Vagina (tissue), 2 donors: Measurements from ENCODE around the gene GSK3A. TPM values are rescaled to one million over a fixed set of nuclear protein-coding genes. Genes with fewer than 3 reads are reported as not detected.

Experiments
- DNase-seq, 2 donors: peaks; one replicate each; pipeline ENCODE4 v3.0.0-alpha.2; 2017; ENCODE audit errors: extremely low spot score in 2 of 2
- H3K27ac ChIP-seq: fragments of 200-600 bp; sonication (generic); one replicate; pipeline ENCODE4 v1.5.1; 2019
- H3K27me3 ChIP-seq: fragments of 200-600 bp; sonication (generic); one replicate; pipeline ENCODE4 v1.5.1; 2019
- H3K36me3 ChIP-seq, 2 donors: fragments of 200-600 bp; sonication (generic); one replicate each; pipeline ENCODE4 v1.5.1; 2017 to 2019
- H3K4me1 ChIP-seq: fragments of 200-600 bp; sonication (generic); one replicate; pipeline ENCODE4 v1.5.1; 2019
- H3K4me3 ChIP-seq, 2 donors: fragments of 200-600 bp; sonication (generic); 1 replicate in 1 of 2; 2 replicates in 1 of 2; pipeline ENCODE4 v1.5.1; 2016 to 2019
- H3K9me3 ChIP-seq: fragments of 200-600 bp; sonication (generic); one replicate; pipeline ENCODE4 v1.5.1; 2019
- CTCF ChIP-seq, 3 experiments: fragments of 450-650 bp in 2 of 3; fragments of 200-600 bp in 1 of 3; sonication (generic) in 1 of 3; IDR thresholded peaks; one replicate each; pipeline ENCODE4 v1.5.1; 2017 to 2019; ENCODE audit warnings: antibody characterized with exemption in 3 of 3, mild to moderate bottlenecking in 2 of 3, moderate library complexity in 2 of 3
- POLR2A ChIP-seq, 2 donors: fragments of 450-650 bp; IDR thresholded peaks; one replicate each; pipeline ENCODE4 v1.6.1; 2017; ENCODE audit warnings: antibody characterized with exemption in 2 of 2, mild to moderate bottlenecking in 2 of 2, moderate library complexity in 2 of 2
- POLR2AphosphoS5 ChIP-seq, 2 donors: sonication (generic); formaldehyde crosslinking; IDR thresholded peaks; one replicate each; pipeline ENCODE4 v1.9.0; 2017; ENCODE audit warnings: antibody characterized with exemption in 2 of 2, mild to moderate bottlenecking in 2 of 2, low read depth in 1 of 2; ENCODE audit not compliant: insufficient read depth in 1 of 2
- intact Hi-C: fragments of 100-400 bp; cut with DNase I; formaldehyde crosslinking; loops from one replicate; pipeline ENCODE4 v1.15.1; 2023
- total RNA-seq: library from RNA; depleted of rRNA; stranded (reverse); fragments of >200 nt; gene quantifications from one replicate; pipeline ENCODE4 v1.2.3, GENCODE V29; 2016

GSK3A gene
- total RNA-seq, 1 donor from 2014 or later, result 21.1 TPM

DNA sequence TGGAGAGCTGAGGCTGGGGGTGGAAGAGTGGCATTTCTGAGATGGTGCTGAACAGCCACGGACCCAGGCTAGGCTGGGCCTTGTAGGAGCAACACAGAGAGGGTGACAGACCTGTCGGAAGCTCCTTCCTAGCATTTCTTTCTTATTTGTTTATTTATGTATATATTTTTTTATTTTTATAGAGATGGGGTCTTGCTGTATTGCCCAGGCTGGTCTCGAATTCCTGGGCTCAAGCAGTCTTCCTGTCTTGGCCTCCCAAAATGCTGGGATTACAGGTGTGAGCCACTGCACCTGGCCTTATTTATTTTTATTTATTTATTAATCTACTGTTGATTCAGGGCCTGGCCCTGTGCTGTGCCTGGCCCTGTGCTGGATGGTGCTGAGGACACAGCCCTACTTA is 33.1 kb upstream of the GSK3A start:
- Histone ChIP-seq H3K27me3 (no peaks in the 10 kb centered on the region), H3K27ac (no peak overlapping the region), H3K4me3 (no peak overlapping the region), H3K9me3 (no peaks in the 10 kb centered on the region), H3K36me3 (peaks cover 0 to 28% of the 10 kb centered on the region in 2 donors), H3K4me1 (peaks cover 82% of the 10 kb centered on the region)
- intact Hi-C loops, result no loop called here
- TF ChIP-seq POLR2AphosphoS5 (IDR thresholded peaks at IDR 0.05; ENCODE audit: insufficient read depth in 1 of 2, low read depth in 1 of 2) (no peak), CTCF (IDR thresholded peaks at IDR 0.05) (no peak), POLR2A (IDR thresholded peaks at IDR 0.05) (no peak)
- DNase-seq, result no peak

DNA sequence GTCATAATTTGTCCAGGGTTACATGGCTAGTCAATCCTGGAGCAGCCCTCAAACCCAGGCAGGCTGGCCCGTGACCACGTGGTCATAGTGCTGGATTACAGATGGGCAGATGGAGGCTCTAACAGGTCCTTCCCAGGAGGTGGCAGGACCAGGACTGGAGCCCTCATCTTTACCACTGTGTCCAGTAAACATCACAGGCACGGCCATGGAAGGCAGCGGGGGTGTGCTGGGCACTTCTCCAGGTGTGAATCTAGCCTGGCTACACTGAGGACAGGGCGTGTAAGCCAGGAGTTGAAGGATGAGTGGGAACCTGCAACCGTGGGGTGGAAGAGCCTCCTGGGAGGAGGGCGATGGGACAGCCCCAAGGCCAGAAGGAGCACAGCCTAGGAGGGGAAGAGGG is 32.7 kb upstream of the GSK3A start:
- Histone ChIP-seq H3K9me3 (no peaks in the 10 kb centered on the region), H3K4me3 (no peak overlapping the region), H3K27ac (no peak overlapping the region), H3K36me3 (peaks cover 0 to 28% of the 10 kb centered on the region in 2 donors), H3K27me3 (no peaks in the 10 kb centered on the region), H3K4me1 (peaks cover 86% of the 10 kb centered on the region)
- no peak for DNase-seq
- intact Hi-C loops, result no loop called here
- TF ChIP-seq CTCF (IDR thresholded peaks at IDR 0.05), result no peak
- TF ChIP-seq POLR2AphosphoS5 (IDR thresholded peaks at IDR 0.05; ENCODE audit: insufficient read depth in 1 of 2, low read depth in 1 of 2), result no peak
- no peak for TF ChIP-seq POLR2A (IDR thresholded peaks at IDR 0.05)

GRCh38 chr19:42274065-42274682 is 31.8 kb upstream of the GSK3A start:
- DNase-seq, result no peak
- Histone ChIP-seq H3K9me3 (no peaks in the 10 kb centered on the region), H3K4me3 (no peak overlapping the region), H3K36me3 (peaks cover 0 to 28% of the 10 kb centered on the region in 2 donors), H3K4me1 (peaks cover 86% of the 10 kb centered on the region), H3K27me3 (no peaks in the 10 kb centered on the region), H3K27ac (no peak overlapping the region)
- intact Hi-C loops, result no loop called here
- TF ChIP-seq POLR2A (IDR thresholded peaks at IDR 0.05) (no peak), POLR2AphosphoS5 (IDR thresholded peaks at IDR 0.05; ENCODE audit: insufficient read depth in 1 of 2, low read depth in 1 of 2) (no peak), CTCF (IDR thresholded peaks at IDR 0.05) (no peak)

- intact Hi-C loops, result no loop called here
- Histone ChIP-seq H3K27ac (no peak overlapping the region), H3K36me3 (peaks cover 0 to 28% of the 10 kb centered on the region in 2 donors), H3K4me1 (peaks cover 80% of the 10 kb centered on the region), H3K4me3 (no peak overlapping the region), H3K9me3 (no peaks in the 10 kb centered on the region), H3K27me3 (no peaks in the 10 kb centered on the region)
- no peak for DNase-seq
- no peak for TF ChIP-seq POLR2AphosphoS5 (IDR thresholded peaks at IDR 0.05; ENCODE audit: insufficient read depth in 1 of 2, low read depth in 1 of 2)
- TF ChIP-seq POLR2A (IDR thresholded peaks at IDR 0.05), result no peak
- TF ChIP-seq CTCF (IDR thresholded peaks at IDR 0.05), result no peak
Observed at GRCh38 chr19:42273407-42274064, 31.1 kb upstream of the GSK3A start.

- intact Hi-C loops, result no loop called here
- H3K4me1 ChIP-seq, result peaks cover 74% of the 10 kb centered on the region
- H3K36me3 ChIP-seq, result peaks cover 0 to 28% of the 10 kb centered on the region in 2 donors
- no peak for DNase-seq
- no peak for TF ChIP-seq CTCF (IDR thresholded peaks at IDR 0.05)
- no peak for TF ChIP-seq POLR2AphosphoS5 (IDR thresholded peaks at IDR 0.05; ENCODE audit: insufficient read depth in 1 of 2, low read depth in 1 of 2)
- TF ChIP-seq POLR2A (IDR thresholded peaks at IDR 0.05), result no peak
- H3K27ac ChIP-seq, result no peak overlapping the region
- no peaks in the 10 kb centered on the region for H3K27me3 ChIP-seq
- no peaks in the 10 kb centered on the region for H3K9me3 ChIP-seq
- no peak overlapping the region for H3K4me3 ChIP-seq
Observed at GRCh38 chr19:42272989-42273406, 30.6 kb upstream of the GSK3A start.
